Gastrocnemius medialis (tissue), 4 donors: ENCODE data around the gene IFITM5.
"Not testable (repeated sequence)": the region's sequence is repeated elsewhere in the genome, so short reads cannot be mapped to it uniquely, and the experiment has no call there.

ENCODE experiments used
- POLR2A ChIP-seq, 2 donors: fragments of 450-650 bp; IDR thresholded peaks; one replicate each; pipeline ENCODE4 v1.6.1; 2017; ENCODE audit warnings: antibody characterized with exemption in 2 of 2, mild to moderate bottlenecking in 2 of 2, moderate library complexity in 2 of 2
- TF ChIP-seq, protein P1 (sequence below), 5 experiments: fragments of 450-650 bp in 3 of 5; fragments of 200-600 bp in 2 of 5; sonication (generic) in 2 of 5; IDR thresholded peaks in 4 of 5; conservative IDR thresholded peaks in 1 of 5; 1 replicate in 4 of 5; 2 replicates in 1 of 5; pipeline ENCODE4 v1.5.1; 2016 to 2019; ENCODE audit warnings: antibody characterized with exemption in 5 of 5, mild to moderate bottlenecking in 3 of 5, moderate library complexity in 3 of 5

DNA sequence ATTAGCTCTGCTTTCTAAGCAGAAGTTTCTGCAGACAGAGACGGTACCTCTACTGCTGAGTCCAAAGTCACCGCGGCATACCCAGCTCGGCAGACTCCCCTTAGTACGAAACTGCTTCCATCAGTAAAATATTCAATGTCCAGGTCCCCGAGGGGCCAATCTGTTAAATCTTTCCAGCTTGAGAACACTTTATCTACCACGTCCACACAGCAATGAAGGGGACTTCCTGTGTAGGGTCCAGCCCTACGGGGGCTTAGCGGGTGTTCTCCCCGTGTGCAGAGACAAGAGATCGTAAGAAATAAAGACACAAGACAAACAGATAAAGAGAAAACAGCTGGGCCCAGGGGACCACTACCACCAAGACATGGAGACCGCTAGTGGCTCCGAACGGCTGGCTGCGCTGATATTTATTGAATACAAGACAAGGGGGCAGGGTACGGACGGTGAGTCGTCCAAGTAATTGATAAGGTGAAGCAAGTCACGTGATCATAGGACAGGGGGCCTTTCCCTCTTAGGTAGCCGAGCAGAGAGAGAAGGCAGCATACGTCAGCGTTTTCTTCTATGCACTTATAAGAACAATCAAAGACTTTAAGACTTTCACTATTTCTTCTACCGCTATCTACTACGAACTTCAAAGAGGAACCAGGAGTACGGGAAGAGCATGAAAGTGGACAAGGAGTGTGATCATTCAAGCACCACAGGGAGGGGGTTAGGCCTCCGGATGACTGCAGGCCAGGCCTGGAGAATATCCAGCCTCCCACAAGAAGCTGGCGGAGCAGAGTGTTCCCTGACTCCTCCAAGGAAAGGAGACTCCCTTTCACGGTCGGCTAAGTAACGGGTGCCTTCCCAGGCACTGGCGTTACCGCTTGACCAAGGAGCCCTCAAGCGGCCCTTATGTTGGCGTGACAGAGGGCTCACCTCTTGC, 25.5 kb upstream of the IFITM5 start:
- TF ChIP-seq POLR2A (IDR thresholded peaks at IDR 0.05): not testable (repeated sequence)
- TF ChIP-seq, protein P1, sequence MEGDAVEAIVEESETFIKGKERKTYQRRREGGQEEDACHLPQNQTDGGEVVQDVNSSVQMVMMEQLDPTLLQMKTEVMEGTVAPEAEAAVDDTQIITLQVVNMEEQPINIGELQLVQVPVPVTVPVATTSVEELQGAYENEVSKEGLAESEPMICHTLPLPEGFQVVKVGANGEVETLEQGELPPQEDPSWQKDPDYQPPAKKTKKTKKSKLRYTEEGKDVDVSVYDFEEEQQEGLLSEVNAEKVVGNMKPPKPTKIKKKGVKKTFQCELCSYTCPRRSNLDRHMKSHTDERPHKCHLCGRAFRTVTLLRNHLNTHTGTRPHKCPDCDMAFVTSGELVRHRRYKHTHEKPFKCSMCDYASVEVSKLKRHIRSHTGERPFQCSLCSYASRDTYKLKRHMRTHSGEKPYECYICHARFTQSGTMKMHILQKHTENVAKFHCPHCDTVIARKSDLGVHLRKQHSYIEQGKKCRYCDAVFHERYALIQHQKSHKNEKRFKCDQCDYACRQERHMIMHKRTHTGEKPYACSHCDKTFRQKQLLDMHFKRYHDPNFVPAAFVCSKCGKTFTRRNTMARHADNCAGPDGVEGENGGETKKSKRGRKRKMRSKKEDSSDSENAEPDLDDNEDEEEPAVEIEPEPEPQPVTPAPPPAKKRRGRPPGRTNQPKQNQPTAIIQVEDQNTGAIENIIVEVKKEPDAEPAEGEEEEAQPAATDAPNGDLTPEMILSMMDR (IDR thresholded peaks at IDR 0.05 in 4 of 5, conservative IDR thresholded peaks at IDR 0.05 in 1 of 5): not testable (repeated sequence)
